ENCODE measurements around the gene TECR.
"Not testable (repeated sequence)": the region's sequence is repeated elsewhere in the genome, so short reads cannot be mapped to it uniquely, and the experiment has no call there.

TECR gene

GRCh38 chr19:14502334-14503092, 26.9 kb upstream of the TECR start:
- no peak for TF ChIP-seq CTCF (IDR thresholded peaks at IDR 0.05; ENCODE audit: insufficient read depth, low read depth, low read length, missing control alignments)
- no peak for DNase-seq (ENCODE audit: low read depth)
- no peak overlapping the region for H3K4me3 ChIP-seq (ENCODE audit: low read depth, low read length)

GRCh38 chr19:14503285-14503684, 26.1 kb upstream of the TECR start:
- no peak for DNase-seq (ENCODE audit: low read depth)
- TF ChIP-seq CTCF (IDR thresholded peaks at IDR 0.05; ENCODE audit: insufficient read depth, low read depth, low read length, missing control alignments) = no peak
- H3K4me3 ChIP-seq (ENCODE audit: low read depth, low read length) = no peak overlapping the region

GRCh38 chr19:14504575-14504974, 24.8 kb upstream of the TECR start:
- not testable (repeated sequence) for DNase-seq (ENCODE audit: low read depth); H3K4me3 ChIP-seq (ENCODE audit: low read depth, low read length)

GRCh38 chr19:14505488-14506239, 23.7 kb upstream of the TECR start:
- H3K4me3 ChIP-seq (ENCODE audit: low read depth, low read length) = no peak overlapping the region
- DNase-seq (ENCODE audit: low read depth) = peak; percentile 68
- peak; percentile 88 for TF ChIP-seq CTCF (IDR thresholded peaks at IDR 0.05; ENCODE audit: insufficient read depth, low read depth, low read length, missing control alignments)

- TF ChIP-seq CTCF (IDR thresholded peaks at IDR 0.05; ENCODE audit: insufficient read depth, low read depth, low read length, missing control alignments) = no peak
- H3K4me3 ChIP-seq (ENCODE audit: low read depth, low read length) = no peak overlapping the region
- no peak for DNase-seq (ENCODE audit: low read depth)
Measured at GRCh38 chr19:14507704-14508542, 21.5 kb upstream of the TECR start.

- no peak overlapping the region for H3K4me3 ChIP-seq (ENCODE audit: low read depth, low read length)
- TF ChIP-seq CTCF (IDR thresholded peaks at IDR 0.05; ENCODE audit: insufficient read depth, low read depth, low read length, missing control alignments) = no peak
- DNase-seq (ENCODE audit: low read depth) = no peak
Measured at GRCh38 chr19:14510311-14511228, 18.8 kb upstream of the TECR start.
